K562 (cell line): ENCODE measurements around the gene PACS1. TPM values are rescaled to one million over a fixed set of nuclear protein-coding genes. Genes with fewer than 3 reads are reported as not detected.
A peak's percentile ranks its signal among the peaks of the same experiment; 100 is the strongest.

Source experiments
- BRF2 ChIP-seq: IDR thresholded peaks from 3 replicates; pipeline ENCODE4 v1.6.1; 2011; ENCODE audit warnings: borderline replicate concordance, mild to moderate bottlenecking; ENCODE audit not compliant: insufficient read length, insufficient read depth
- CBX1 ChIP-seq: sonication (generic); IDR thresholded peaks from 2 replicates; pipeline ENCODE4 v1.6.1; 2016; ENCODE audit warnings: antibody characterized with exemption, low read depth, mild to moderate bottlenecking
- CHCHD3 ChIP-seq: fragments of 250-450 bp; sonication (Bioruptor Pico); IDR thresholded peaks from 2 replicates; pipeline ENCODE4 v2.1.2; 2022; ENCODE audit warnings: mild to moderate bottlenecking
- FOXP1 ChIP-seq: sonication (generic); formaldehyde crosslinking; IDR thresholded peaks from 2 replicates; pipeline ENCODE4 v1.8.0; 2022; ENCODE audit warnings: mild to moderate bottlenecking, missing genetic modification reagents
- MECOM ChIP-seq: fragments of 250-450 bp; sonication (Bioruptor Pico); IDR thresholded peaks from 2 replicates; pipeline ENCODE4 v1.8.0; 2022; ENCODE audit warnings: inconsistent platforms
- POLR3A ChIP-seq: IDR thresholded peaks from 2 replicates; pipeline ENCODE4 v1.6.1; 2011; ENCODE audit warnings: borderline replicate concordance, mild to moderate bottlenecking, moderate library complexity; ENCODE audit not compliant: insufficient read length, insufficient read depth; ENCODE audit errors: extremely low read depth
- RHOXF2B ChIP-seq: fragments of 250-450 bp; sonication (Bioruptor Pico); conservative IDR thresholded peaks from 2 replicates; pipeline ENCODE4 v1.5.1; 2021
- SMC3 ChIP-seq: conservative IDR thresholded peaks from 2 replicates; pipeline ENCODE4 v1.6.1; 2011; ENCODE audit warnings: low read depth, low read length, improper control_type of control experiment; ENCODE audit not compliant: insufficient read depth
- THAP7 ChIP-seq: fragments of 250-450 bp; sonication (Bioruptor Pico); IDR thresholded peaks from 2 replicates; pipeline ENCODE4 v1.5.0; 2021
- ZNF239 ChIP-seq: fragments of 250-450 bp; sonication (Bioruptor Pico); IDR thresholded peaks from 2 replicates; pipeline ENCODE4 v1.4.0; 2020; ENCODE audit warnings: mild to moderate bottlenecking
- ZNF263 ChIP-seq: sonication (generic); formaldehyde crosslinking; IDR thresholded peaks from 2 replicates; pipeline ENCODE4 v1.8.0; 2022; ENCODE audit warnings: mild to moderate bottlenecking, missing genetic modification reagents, borderline replicate concordance
- ZNF740 ChIP-seq, 3 experiments: fragments of 200-800 bp in 1 of 3; sonication (Bioruptor generic) in 1 of 3; sonication (generic) in 1 of 3; formaldehyde crosslinking in 1 of 3; IDR thresholded peaks; 2 replicates each; pipeline versions ENCODE4 v1.6.1 to v1.8.0; 2016 to 2022; ENCODE audit warnings: mild to moderate bottlenecking in 2 of 3, missing compliant biosample characterization in 2 of 3, missing genetic modification characterization in 2 of 3, missing genetic modification reagents in 1 of 3
- polyA plus RNA-seq, 8 experiments: library from polyadenylated mRNA; depleted of rRNA in 4 of 8; stranded (reverse) in 5 of 8; unstranded in 3 of 8; fragments of >200 nt; fragmentation: Nextera tagmentation in 2 of 8; fragmentation: Illumina TruSeq in 1 of 8; extraction: Ambion mirVana in 2 of 8; extraction: Trizol in 1 of 8; gene quantifications; 2 replicates each; pipeline versions ENCODE4 v1.2.1 to v1.2.3, GENCODE V29; 2011 to 2014; ENCODE audit warnings: inconsistent platforms in 1 of 8, missing spikeins in 1 of 8
- total RNA-seq, 7 experiments: library from RNA; depleted of rRNA in 6 of 7; stranded (reverse); fragments of >200 nt in 6 of 7; fragmentation: Illumina TruSeq in 2 of 7; extraction: Trizol in 2 of 7; gene quantifications; 2 replicates each; pipeline versions ENCODE4 v1.2.1 to v1.2.3, GENCODE V29; 2011 to 2021; ENCODE audit warnings: low replicate concordance in 1 of 7

PACS1 gene
- total and polyA plus RNA-seq, 9 of the 15 experiments (the other 6 are each of a cell fraction or from before 2014, with no cell fraction given), result 0.34 to 28.1 (median 8.5) TPM

GRCh38 chr11:66267379-66268243 is 197.5 kb downstream of the PACS1 start (continued):
- TF ChIP-seq CHCHD3 (CRISPR knock-in tag) (0 out of 2 replicates have a peak, but pooled peaks have one; percentile 11), RHOXF2B (no peak), ZNF239 (CRISPR knock-in tag) (no peak), FOXP1 (CRISPR knock-in tag) (peak; percentile 20; the same call in 1 of the 2 replicates), CBX1 (no peak), MECOM (CRISPR knock-in tag) (no peak), BRF2 (no peak), ZNF263 (CRISPR knock-in tag) (peak; percentile 82), SMC3 (no peak), POLR3A (no peak), ZNF740 (CRISPR knock-in tag; IDR thresholded peaks at IDR 0.05) (peak; percentile 92), ZNF740 (tag; IDR thresholded peaks at IDR 0.05) (peak in 1 of 2 experiments; percentile 81; a peak in 1 of 4 replicates), THAP7 (no peak)
